ENCODE results near the gene GPR137C.

GPR137C gene

DNA sequence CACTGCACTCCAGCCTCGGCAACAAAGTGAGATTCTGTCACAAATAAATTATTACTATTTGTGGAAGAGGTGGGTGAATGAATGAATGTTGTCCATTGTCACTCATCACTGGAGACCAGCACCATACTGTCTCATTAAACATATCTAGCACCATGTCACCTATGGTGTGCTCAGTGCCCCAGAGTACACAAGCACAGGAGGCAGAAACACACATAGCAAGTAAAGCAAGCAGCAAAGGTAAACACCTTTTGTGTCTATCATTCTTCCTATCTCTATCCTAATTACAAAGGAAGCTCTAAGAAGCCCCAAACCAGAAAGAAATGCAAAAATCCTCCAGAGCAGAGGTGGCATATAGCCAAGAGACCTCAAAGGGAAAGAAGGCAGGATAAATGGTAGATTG lies 133.5 kb downstream of the GPR137C start:
- no peak for FAIRE-seq

All from colon (tissue), 2 donors.